Glomerular visceral epithelial cell (primary cell): ENCODE data around the gene INPP4B.

Experiments used
- DNase-seq: peaks from one replicate; pipeline ENCODE4 v3.0.0-alpha.2; 2016; ENCODE audit errors: extremely low spot score

INPP4B gene

DNA sequence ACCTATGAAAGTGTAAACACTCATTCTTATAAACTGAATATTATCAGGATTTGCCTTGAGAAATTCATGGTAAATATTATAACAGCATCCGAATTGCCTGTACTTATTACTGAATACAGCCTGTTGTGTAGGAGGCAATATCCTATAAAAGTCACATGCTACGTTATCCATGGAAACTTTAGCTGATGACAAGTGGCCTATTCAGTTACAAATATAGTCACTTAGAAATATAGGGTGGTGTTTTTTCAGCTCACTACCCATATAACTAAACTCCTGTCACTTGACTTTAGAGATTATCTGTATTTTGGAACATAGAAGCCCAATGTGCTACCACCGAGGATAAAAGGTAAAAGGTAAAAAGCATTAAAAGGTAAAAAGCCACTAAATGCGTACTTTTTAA lies 493.4 kb downstream of the INPP4B start:
- DNase-seq, result no peak

DNA sequence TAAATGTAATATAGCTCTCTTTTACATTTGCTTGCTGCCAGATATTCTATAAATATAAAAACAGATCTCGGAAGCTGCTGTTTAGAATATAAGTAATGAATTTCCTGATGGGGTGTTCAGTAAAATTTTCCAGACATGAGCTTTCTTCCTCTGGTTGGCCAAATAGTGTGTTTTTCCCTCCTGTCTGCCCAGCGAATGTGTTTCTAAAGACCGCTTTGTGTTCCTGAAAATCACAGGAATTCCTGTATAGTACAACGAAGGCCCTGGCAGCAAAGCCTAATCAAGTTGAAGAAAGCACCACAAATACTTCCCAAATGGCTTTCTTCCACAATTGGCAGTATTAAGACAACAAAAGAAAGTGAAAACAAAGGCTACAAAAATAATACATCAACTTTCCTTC lies 494.1 kb downstream of the INPP4B start:
- no peak for DNase-seq

DNA sequence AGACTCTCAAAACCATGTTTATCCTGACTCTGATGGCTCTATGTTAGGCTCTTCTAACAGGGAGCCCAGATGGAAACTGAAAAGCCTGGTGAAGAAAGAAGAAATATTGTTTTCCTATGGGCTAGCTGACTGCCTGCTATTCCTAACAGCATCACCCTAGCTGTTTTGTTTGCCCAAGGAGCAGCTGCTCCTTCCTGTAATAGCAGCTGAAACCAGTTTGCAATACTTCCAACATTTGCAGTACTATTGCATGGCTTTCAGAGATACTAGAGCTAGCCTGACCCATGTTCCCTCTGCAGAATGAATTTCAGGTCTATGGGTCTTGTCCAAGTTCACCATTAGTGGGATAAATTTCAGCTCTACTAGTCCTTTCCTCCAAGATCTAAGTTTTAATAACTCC lies 495.2 kb downstream of the INPP4B start:
- no peak for DNase-seq

DNA sequence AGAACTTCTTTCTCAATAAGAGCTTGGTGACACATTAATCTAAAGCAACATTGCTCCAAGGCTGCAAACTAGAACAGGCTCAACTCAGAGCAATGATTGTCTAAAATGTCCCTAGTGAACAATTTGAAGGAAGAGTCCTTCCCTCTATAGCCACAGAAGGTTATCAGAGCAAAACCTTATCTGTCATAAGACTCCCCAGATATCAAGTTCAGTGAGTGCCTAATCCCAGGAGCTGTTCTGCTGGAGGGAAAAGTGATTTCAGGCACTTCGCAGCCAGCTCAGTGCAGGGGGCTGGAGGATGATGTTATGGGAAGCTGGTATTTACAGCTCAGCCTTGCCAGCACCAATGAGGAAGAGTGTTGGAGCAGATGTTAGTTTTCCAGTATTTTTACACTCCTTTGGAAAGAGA lies 497.5 kb downstream of the INPP4B start:
- no peak for DNase-seq

DNA sequence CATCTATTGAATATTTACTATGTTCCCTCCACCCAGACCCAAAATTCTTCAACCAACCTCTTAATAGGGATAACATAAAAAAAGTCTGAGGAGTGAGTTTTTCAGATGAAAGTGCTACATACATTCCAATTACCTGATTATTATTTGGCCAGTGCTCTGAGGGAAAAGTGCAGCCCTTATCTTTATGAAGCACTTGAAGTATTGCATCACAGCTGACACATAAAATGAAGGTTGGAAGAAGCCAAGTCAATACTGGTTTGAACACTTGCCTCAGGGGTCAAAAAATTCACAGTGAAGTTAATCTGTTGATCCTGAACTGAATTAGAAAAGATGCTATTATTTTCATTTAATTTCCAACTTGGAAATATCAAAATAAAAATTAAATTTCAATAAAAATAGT lies 498.9 kb downstream of the INPP4B start:
- DNase-seq, result no peak

DNA sequence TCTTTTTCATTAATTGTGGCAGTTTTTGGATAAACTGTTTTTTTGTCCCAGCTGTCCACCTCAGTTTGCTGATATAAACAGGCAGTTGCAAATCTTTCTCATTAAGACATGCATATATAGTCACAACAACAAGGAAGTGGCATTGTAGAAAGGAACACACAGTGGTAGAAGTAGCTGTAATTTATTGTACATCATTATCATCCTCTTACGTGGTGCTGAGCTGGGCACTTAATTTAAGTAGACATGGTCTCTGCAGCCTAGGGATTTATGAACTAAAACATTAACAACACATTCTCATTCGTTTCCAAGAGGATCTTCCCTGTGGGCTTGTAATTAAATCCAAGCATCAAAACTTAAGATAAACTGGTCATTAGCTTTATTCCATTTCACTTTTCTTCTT lies 500.2 kb downstream of the INPP4B start:
- no peak for DNase-seq

DNA sequence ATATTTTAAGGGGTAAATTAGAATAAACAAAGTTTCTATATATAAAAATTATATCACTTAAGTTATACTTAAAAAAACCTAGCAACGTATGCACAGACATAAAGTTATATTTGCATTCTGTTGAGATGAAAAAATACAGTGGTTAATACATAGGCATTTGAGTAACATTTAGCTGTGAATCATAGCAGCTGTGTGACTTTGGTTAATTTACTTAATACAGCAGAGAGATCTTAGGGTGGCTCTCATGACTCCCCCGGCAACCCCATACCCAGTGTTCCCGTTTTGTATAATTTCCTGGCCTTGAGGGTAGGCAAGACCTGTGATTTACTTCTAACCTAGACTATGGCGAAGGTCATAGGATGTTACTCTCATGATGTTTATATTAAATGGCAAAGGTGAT lies 504.8 kb downstream of the INPP4B start:
- DNase-seq, result no peak

DNA sequence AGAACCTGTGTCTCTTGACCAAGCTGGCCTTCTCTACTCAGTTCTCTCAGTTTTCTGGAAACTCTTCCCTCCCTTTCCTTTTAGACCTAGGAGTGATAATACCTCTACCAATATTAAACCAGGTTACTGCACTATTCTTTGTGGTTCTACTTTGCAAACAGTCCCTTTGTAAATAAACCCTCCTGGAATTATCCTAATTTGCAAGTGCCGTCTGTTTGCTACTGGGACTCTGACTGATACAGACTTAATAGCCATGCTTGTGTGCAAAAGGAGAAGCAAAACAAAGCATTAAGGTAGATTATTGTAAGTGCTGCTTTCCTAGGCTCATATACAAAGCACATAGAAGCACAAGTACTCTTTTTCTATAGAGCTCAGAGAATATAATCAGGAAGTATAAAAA lies 507.0 kb downstream of the INPP4B start:
- DNase-seq, result no peak

DNA sequence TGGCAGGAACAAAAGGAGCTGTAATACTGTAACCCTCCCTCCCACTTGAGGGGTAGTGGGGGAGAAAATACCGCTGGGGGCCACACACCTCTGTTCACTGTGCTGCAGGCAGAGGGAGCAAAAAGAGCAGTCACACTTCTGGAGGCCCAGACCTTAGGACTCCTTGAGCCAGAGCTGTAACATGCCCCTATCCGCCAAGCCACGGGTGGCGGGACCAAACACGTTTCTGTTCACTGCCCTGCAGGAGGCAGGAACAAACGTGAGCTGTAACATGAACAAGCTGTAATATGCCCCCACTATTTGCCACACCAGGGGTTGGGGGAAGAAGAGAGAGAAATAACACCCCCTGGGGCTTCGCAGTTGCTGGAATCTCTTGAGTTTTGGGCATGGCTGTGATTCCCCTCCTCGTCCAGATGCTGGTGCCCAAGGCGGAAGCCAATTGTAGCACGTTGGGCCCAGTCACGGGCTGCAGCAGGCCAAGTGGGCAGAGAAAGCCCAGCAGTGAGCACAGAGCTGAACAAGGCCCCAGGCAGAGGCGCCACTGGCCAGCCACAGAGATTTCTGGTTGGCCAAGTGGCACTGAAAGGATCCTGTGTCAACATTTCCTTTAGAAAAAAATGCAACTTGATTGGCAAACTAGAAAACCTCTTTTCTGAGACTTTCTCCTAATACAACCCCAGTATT lies 509.7 kb downstream of the INPP4B start:
- DNase-seq, result no peak

DNA sequence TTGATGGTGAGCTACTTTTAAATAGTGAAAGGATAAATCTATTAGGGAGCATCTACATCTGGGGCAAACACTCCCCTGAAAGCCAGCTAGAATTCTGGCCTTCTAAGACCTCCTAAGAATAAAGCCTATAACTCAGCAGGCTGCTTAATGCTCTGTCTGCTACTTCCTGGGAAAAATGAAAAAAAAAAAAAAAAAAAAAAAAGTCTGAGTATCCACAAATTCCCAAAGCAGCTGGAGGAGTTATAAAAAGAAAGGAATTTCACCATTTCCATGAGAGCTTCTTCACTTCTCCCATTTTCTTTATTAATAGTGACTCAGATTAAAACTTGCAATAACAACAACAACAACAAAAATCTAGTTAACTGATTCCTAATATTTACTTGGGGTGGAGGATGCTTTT lies 511.2 kb downstream of the INPP4B start:
- DNase-seq, result no peak

DNA sequence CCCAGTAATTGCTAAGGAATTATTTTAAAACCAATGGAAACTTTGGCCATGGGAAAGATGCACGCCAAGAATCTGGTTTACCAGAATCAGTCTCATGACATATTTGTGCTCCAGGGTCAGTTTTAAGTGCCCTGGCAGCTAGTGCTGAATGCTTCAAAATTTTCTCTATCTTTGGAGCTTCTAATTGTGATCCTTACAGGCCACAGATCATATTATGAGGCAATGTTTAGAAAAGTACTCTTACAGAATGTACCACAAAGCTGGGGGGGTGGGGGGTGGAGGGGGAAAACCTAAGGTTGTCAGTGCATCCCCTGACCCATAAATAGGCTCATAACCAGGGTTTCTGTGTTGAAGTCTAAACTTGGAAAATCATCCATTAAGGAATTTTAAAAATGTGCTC lies 514.5 kb downstream of the INPP4B start:
- DNase-seq, result no peak

DNA sequence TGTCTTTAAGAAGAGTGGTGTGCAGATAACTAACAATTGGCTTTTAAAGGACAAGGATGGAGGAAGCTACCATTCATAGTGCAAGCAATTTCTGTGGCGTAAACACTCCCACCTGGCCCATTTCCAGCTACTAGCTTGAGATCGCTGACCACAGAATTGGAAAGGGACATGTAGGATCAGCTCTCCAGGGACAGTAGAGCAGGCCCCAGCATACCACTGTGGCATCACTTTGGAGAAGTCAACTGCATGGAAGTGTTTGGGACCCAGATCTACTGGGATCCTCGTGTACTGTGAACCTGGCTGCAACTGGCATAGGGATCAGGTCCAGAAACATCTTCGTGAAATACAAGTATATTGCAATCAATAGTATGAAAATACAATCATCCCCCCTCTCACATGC lies 515.0 kb downstream of the INPP4B start:
- DNase-seq, result no peak

DNA sequence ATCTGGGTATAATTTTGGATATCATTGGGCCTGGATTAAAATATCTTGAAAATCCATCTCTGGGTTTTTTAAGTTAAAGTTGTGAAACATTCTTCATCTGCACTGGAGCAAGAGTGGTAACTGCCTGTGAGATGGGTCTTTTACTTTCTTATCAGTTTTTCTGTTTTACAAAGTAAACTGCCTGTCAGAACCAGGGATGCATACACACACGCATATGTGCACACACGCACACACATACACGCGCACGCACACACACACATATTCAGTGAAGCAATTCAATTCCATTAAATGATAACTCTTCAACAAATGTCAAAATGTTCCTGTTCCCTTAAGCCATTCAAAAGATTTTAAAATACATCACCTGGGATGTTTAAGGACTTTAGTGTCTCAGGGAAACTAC lies 515.8 kb downstream of the INPP4B start:
- DNase-seq, result no peak

DNA sequence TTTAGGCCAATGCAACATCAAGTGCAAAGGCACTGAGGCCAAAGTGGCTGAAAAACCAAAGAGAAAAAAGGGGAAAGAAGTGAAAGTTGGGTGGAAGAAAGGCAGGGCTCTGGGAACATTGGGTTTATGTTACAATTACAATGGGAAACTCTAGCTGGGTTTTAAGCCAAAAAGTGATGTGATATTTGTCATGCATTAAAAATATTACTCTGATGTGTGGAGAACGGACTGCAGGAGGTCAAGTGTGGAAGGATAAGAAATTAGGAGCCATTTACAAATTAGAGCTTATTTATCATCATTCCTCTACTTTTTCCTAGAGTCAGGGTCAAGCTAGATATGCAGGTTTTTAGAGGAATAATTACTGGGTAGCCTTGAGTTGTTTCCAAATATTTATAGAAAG lies 516.8 kb downstream of the INPP4B start:
- no peak for DNase-seq

DNA sequence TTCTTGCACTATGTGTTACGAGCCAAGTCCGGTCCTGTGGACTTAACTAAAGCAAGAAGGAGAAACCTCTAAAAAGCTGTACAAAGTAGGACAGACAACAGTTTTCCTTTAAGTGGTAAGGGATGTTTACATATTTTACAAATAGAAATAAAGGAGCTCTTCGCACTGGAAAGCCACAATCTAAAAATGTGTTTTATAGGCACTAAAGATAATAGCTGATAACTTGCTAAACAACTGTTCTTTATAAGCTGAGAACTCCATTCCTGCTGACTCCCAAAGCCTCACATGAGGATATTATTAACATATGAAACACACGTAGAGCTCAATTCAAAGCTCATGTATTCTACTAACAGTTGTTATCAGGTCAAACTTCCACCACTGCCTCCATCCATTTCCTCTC lies 519.9 kb downstream of the INPP4B start:
- DNase-seq, result no peak

DNA sequence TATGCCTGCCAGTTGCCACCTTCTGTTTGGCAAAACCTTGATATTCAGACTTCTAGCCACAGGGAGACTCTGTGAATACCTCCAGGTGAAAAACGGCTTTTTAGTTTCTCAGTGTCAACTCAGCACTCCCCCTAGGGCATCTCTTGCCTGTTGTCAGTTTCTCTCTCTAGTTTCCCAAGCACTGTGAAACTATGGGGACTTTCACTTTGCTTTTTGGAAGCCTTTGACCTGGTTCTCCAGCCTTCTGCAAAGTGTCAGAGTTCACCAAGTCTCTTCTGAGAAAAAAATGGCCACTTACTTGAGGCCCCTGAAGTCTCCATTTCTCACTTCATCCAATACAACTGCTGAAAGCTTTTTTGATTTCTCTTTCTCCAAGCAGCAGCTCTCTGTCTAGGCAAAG lies 521.5 kb downstream of the INPP4B start:
- DNase-seq, result no peak

DNA sequence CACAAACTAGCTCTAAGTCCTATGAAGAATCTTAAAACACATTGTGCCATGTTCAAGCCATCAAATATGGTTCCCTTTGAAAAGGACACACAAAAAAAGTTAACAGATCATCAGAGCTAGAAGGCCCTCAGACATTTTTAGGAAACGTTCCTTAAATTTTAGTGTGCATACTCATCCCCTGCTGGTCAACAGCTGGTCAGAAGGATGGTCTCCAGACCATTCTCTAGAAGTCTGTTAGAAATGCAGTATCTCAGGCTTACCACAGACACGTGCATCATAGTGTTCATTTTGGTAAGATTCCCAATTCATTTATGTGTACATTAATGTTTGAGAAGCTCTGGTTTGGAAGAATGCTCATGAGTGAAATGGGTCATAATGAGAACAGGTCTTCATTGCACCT lies 523.1 kb downstream of the INPP4B start:
- DNase-seq, result no peak

DNA sequence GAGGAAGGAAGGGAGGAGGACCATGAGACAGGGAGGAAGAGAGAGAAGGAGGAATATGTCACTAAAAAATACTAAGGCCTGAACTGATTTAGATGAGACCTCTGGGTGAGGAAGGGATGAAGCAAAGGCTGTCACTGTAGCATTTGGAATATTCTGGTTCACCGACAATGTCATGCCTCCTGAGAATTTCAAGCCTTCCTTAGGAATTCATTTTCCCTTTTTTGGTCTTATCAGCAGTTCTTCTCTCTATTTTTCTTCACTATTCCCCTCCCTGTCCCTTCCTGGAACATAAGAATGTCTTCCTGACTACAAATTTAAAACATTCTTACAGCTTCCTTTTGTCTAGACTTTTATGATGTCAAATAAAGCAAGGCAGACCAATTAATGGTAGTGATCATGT lies 527.8 kb downstream of the INPP4B start:
- DNase-seq, result no peak

DNA sequence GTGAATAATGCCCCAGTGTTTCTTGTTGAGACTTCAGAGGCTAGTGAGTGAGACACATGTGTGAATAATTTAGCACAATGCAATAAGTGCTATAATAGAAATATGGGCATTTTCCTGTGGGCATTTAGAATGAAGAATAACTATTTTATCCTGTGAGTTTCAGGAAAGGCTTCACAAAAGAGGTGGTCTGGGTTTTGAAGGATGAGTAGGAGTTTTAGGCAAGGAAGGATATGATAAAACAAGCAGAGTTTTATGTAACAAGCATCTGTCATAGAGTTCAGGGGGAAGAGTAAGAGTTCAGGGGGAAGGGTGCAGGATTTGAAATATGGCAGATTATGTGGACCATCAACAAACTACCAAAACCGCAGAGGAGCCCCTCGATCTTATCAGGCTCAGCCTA lies 529.2 kb downstream of the INPP4B start:
- no peak for DNase-seq

DNA sequence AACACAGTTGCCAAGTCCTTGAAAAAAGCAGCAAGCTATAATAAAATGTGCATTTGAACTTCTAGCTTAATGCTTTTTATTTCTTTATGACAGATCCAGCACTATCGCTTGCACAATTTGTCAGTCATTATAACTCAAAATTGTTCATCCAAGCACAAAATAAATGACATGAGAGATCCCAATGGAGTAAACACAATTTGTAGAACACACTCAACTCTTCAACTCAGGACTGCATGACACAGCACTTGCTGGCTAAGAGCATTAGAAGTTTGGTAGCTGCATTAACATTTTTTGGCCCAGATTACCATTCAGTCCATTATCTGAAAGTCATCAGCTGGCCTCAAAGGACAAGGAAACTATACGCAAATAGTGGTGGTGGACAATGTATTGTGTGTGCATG lies 530.1 kb downstream of the INPP4B start:
- no peak for DNase-seq

DNA sequence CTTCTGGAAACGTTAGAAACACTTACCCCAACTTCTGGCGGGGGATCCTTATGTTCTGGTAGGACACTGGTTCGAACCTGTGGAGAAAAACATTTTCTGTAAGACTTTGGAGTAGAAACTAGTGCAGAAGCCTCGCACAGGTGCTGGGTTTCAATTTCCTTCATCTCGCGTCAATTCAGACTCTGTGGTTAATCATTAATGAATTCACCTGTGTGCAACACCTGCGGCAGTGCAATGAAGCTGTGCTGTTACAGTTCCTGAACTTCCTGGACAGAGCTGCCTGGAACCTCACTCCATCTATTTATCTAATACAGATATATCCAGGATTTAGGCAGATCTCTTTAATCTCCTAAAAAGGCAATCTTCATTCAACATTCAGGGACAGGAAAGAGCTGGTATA lies 531.4 kb downstream of the INPP4B start:
- DNase-seq, result no peak

DNA sequence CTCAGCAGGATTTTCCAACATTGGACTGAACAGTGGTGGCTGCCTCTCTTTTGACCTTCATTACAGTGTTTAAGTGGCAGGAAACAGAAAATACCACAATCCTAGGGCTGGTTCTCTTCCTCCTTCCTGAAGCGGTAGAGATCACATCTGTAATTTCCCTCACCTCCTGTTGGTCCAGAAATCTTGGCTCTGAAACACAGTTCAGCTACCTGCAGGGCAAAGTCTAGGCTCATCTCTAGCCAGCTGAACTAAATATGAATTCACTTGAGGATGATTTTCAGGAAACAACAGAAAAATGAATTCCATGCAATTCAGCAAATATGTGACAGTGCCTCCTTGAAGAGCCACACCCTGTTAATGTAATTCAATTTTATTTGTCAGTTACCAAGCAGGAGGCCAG lies 531.9 kb downstream of the INPP4B start:
- DNase-seq, result no peak

DNA sequence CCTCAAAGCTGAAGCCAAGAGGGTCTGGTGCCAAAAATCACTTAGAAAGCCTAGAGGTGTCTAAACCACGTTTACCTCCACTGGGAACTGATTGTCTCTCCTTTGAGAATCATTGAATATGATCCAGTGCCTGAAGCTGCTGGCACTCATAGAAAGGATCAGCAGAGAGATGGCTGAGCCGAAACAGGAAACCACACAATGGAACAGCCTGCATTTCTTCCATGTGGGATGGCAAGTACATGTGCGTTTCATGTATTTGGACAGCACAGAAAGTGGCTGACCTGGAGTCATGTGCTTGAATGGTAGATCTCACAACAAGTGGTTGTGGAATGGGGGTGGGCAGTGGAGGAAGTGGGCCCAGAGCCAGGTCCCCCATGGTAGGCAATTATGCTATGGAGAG lies 533.7 kb downstream of the INPP4B start:
- no peak for DNase-seq

DNA sequence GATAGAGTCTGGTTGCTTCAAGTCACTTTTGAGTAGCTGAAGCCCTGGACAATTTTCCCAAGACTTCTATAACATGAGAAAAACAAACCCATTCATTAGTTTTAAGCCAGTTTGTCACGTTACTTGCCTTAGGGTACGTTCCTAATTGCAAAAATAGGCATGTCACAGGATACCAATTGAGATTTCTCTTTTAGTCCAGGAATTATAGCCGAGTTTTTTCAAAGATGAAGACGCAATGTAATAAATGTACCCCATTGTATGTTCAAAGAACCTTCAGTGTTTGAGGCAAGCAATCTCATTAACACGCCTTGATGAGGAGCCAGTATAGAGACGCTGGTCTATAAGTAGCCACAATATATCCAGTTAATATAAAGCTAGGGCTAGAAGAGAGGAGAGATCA lies 534.2 kb downstream of the INPP4B start:
- DNase-seq, result no peak

DNA sequence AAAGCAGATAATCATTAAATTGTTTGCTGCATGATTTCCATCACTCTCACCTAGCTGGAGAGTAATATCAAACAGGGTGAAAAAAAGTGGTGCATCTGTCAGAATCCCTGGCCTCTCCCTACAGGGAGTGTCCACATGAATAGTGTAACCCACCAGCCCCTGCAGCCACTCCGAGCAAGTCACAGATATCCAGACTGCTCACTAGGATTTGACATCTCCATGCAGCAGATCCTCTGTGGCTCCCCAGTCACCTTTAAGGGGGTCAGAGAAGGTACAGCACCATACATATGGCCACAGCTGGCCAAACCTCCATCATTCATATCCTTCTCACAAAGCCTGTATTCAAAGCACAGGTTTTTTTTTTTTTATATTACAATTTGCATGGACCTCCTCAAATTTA lies 536.3 kb downstream of the INPP4B start:
- DNase-seq, result no peak
